WTC11 (cell line): ENCODE results near the gene PRSS33. TPM values are rescaled to one million over a fixed set of nuclear protein-coding genes. Genes with fewer than 3 reads are reported as not detected.

Experiments used
- ATAC-seq: fragments of 200-7000 bp; cut with Tn5 transposase; 2 replicates; pipeline ENCODE4 v1.10.0; 2021; ENCODE audit warnings: mild to moderate bottlenecking, moderate library complexity
- CTCF ChIA-PET: fragments of 300-600 bp; sonication (Branson Sonifier 250); formaldehyde crosslinking; loops from one replicate; lab custom pipeline; 2021; ENCODE audit warnings: antibody characterized with exemption; lab: Charles Lee
- POLR2A ChIA-PET: fragments of 350-600 bp; sonication (Branson Sonifier 250); formaldehyde crosslinking; loops from one replicate; lab custom pipeline; 2021; ENCODE audit warnings: antibody characterized with exemption; lab: Charles Lee
- DNase-seq: peaks from one replicate; pipeline ENCODE4 v3.0.0; 2021; ENCODE audit warnings: low spot score
- H3K27ac Mint-ChIP-seq: 2 replicates; pipeline ENCODE4 v1.8.0; 2021; ENCODE audit warnings: mixed read lengths
- H3K27me3 Mint-ChIP-seq: 2 replicates; pipeline ENCODE4 v1.8.0; 2021; ENCODE audit warnings: low read depth, mild to moderate bottlenecking, moderate library complexity, mixed read lengths
- H3K36me3 Mint-ChIP-seq: 2 replicates; pipeline ENCODE4 v1.8.0; 2021; ENCODE audit warnings: mixed read lengths
- H3K4me1 Mint-ChIP-seq: 2 replicates; pipeline ENCODE4 v1.8.0; 2022; ENCODE audit warnings: mixed read lengths
- H3K4me3 Mint-ChIP-seq: 2 replicates; pipeline ENCODE4 v1.8.0; 2021; ENCODE audit warnings: mild to moderate bottlenecking, moderate library complexity, mixed read lengths
- H3K9me3 Mint-ChIP-seq: 2 replicates; pipeline ENCODE4 v1.8.0; 2021; ENCODE audit warnings: mixed read lengths
- ARID4B ChIP-seq: sonication (generic); formaldehyde crosslinking; IDR thresholded peaks from 2 replicates; pipeline ENCODE4 v1.8.0; 2023; ENCODE audit warnings: missing genetic modification reagents, mild to moderate bottlenecking, borderline replicate concordance
- ATF6 ChIP-seq: sonication (generic); formaldehyde crosslinking; IDR thresholded peaks from 2 replicates; pipeline ENCODE4 v1.8.1; 2023; ENCODE audit warnings: mild to moderate bottlenecking, missing genetic modification reagents
- ELF4 ChIP-seq: sonication (generic); formaldehyde crosslinking; IDR thresholded peaks from 2 replicates; pipeline ENCODE4 v1.8.1; 2022; ENCODE audit warnings: low read depth, mild to moderate bottlenecking, moderate library complexity, missing genetic modification reagents
- GABPB1 ChIP-seq: sonication (generic); formaldehyde crosslinking; IDR thresholded peaks from 2 replicates; pipeline ENCODE4 v1.8.1; 2023; ENCODE audit warnings: mild to moderate bottlenecking, missing genetic modification reagents
- HMGA2 ChIP-seq: fragments of 250-450 bp; sonication (Bioruptor Pico); IDR thresholded peaks from 2 replicates; pipeline ENCODE4 v1.4.0; 2021; ENCODE audit warnings: mild to moderate bottlenecking, moderate library complexity
- HMGXB4 ChIP-seq: sonication (generic); formaldehyde crosslinking; IDR thresholded peaks from 2 replicates; pipeline ENCODE4 v1.8.1; 2023; ENCODE audit warnings: mild to moderate bottlenecking, moderate library complexity, missing genetic modification reagents
- JUN ChIP-seq: sonication (generic); formaldehyde crosslinking; IDR thresholded peaks from 2 replicates; pipeline ENCODE4 v1.8.0; 2023; ENCODE audit warnings: mild to moderate bottlenecking, missing genetic modification reagents
- MLX ChIP-seq: sonication (generic); formaldehyde crosslinking; IDR thresholded peaks from 2 replicates; pipeline ENCODE4 v1.8.1; 2023; ENCODE audit warnings: mild to moderate bottlenecking, missing genetic modification reagents, moderate library complexity
- TEAD1 ChIP-seq: sonication (generic); formaldehyde crosslinking; IDR thresholded peaks from 2 replicates; pipeline ENCODE4 v1.8.0; 2022; ENCODE audit warnings: mild to moderate bottlenecking, missing genetic modification reagents
- USF1 ChIP-seq: sonication (generic); formaldehyde crosslinking; IDR thresholded peaks from 2 replicates; pipeline ENCODE4 v1.8.0; 2022; ENCODE audit warnings: mild to moderate bottlenecking, missing genetic modification reagents
- ZNF396 ChIP-seq: fragments of 250-450 bp; sonication (Bioruptor Pico); IDR thresholded peaks from 2 replicates; pipeline ENCODE4 v1.8.0; 2021; ENCODE audit warnings: mild to moderate bottlenecking, moderate library complexity, borderline replicate concordance
- total RNA-seq: library from RNA; stranded (reverse); gene quantifications from 3 replicates; pipeline ENCODE4 v1.2.3, GENCODE V29; 2021

The PRSS33 gene
- total RNA-seq, 1 experiment from 2014 or later, result 0.24 TPM

GRCh38 chr16:2741168-2741567, 46.2 kb downstream of the PRSS33 start (continued):
- TF ChIP-seq ATF6 (CRISPR knock-in tag), result no peak
- TF ChIP-seq HMGXB4 (CRISPR knock-in tag), result no peak

GRCh38 chr16:2740476-2740875, 46.9 kb downstream of the PRSS33 start:
- no peak for DNase-seq

More at GRCh38 chr16:2740476-2740875, 46.9 kb downstream of the PRSS33 start:
- CTCF ChIA-PET, result interaction anchor here (0.7 kb wide), 1 partner anchor 99 kb away, joined by 4 read pairs; no protein-coding TSS in a partner anchor
- no peak for TF ChIP-seq ARID4B (CRISPR knock-in tag)
- no peak for TF ChIP-seq MLX
- no peak for TF ChIP-seq HMGA2
- TF ChIP-seq JUN (CRISPR knock-in tag), result no peak
- TF ChIP-seq ELF4 (CRISPR knock-in tag), result no peak
- no peak for TF ChIP-seq USF1
- TF ChIP-seq TEAD1 (CRISPR knock-in tag), result no peak
- TF ChIP-seq GABPB1 (CRISPR knock-in tag), result no peak
- TF ChIP-seq ZNF396 (CRISPR knock-in tag), result no peak
- TF ChIP-seq, all 79 proteins: peak for 0
- no peak overlapping the region for H3K27ac Mint-ChIP-seq
- POLR2A ChIA-PET, result no interaction called here
- no peak for ATAC-seq
- H3K27me3 Mint-ChIP-seq, result no peaks in the 10 kb centered on the region
- H3K9me3 Mint-ChIP-seq, result no peaks in the 10 kb centered on the region
- no peak overlapping the region for H3K4me3 Mint-ChIP-seq
- no peaks in the 10 kb centered on the region for H3K36me3 Mint-ChIP-seq
- H3K4me1 Mint-ChIP-seq, result no peaks in the 10 kb centered on the region
